Caco-2 (cell line): Measurements from ENCODE around the gene ABHD6. TPM values are rescaled to one million over a fixed set of nuclear protein-coding genes. Genes with fewer than 3 reads are reported as not detected.

ENCODE experiments used
- BruUV-seq: library from RNA; stranded (reverse); fragments of 400-500 nt; replicated peaks from 2 replicates; lab custom pipeline; 2021; lab: Mats Ljungman, UMichigan
- CTCF ChIA-PET: fragments of 300-600 bp; sonication (Branson Sonifier 250); formaldehyde crosslinking; loops from one replicate; lab custom pipeline; 2022; ENCODE audit warnings: antibody characterized with exemption; lab: Charles Lee
- POLR2A ChIA-PET: fragments of 300-600 bp; sonication (Branson Sonifier 250); formaldehyde crosslinking; loops from one replicate; lab custom pipeline; 2022; ENCODE audit warnings: antibody characterized with exemption; lab: Charles Lee
- DNase-seq, 2 experiments: peaks; one replicate each; pipeline versions ENCODE4 v3.0.0 to v3.0.0-alpha.2; 2020 to 2022
- H3K27me3 ChIP-seq: replicated peaks from 2 replicates; pipeline ENCODE4 v1.6.0; 2011; ENCODE audit warnings: low read length; ENCODE audit not compliant: control insufficient read depth, insufficient read depth
- H3K36me3 ChIP-seq: 2 replicates; pipeline ENCODE4 v1.5.1; 2011; ENCODE audit warnings: low read length; ENCODE audit not compliant: control insufficient read depth, insufficient read depth
- H3K4me1 ChIP-seq: fragments of 250-450 bp; sonication (Bioruptor Pico); 2 replicates; pipeline ENCODE4 v1.5.1; 2020; ENCODE audit warnings: mild to moderate bottlenecking
- H3K4me3 ChIP-seq: 2 replicates; pipeline ENCODE4 v1.5.1; 2011; ENCODE audit warnings: low read depth, mild to moderate bottlenecking, control low read depth, low read length
- H3K9me3 ChIP-seq: fragments of 250-450 bp; sonication (Bioruptor Pico); 2 replicates; pipeline ENCODE4 v1.5.1; 2020; ENCODE audit warnings: mild to moderate bottlenecking, moderate library complexity
- H3K27ac Mint-ChIP-seq: one replicate; pipeline ENCODE4 v1.8.0; 2022; ENCODE audit warnings: mixed read lengths; ENCODE audit not compliant: unreplicated experiment
- H3K27me3 Mint-ChIP-seq: one replicate; pipeline ENCODE4 v1.8.0; 2022; ENCODE audit warnings: mixed read lengths; ENCODE audit not compliant: insufficient read depth, unreplicated experiment
- H3K36me3 Mint-ChIP-seq: one replicate; pipeline ENCODE4 v1.8.0; 2022; ENCODE audit warnings: mild to moderate bottlenecking, mixed read lengths; ENCODE audit not compliant: insufficient read depth, unreplicated experiment
- H3K4me1 Mint-ChIP-seq: one replicate; pipeline ENCODE4 v1.8.0; 2022; ENCODE audit warnings: low read depth, mixed read lengths; ENCODE audit not compliant: unreplicated experiment
- H3K4me3 Mint-ChIP-seq: one replicate; pipeline ENCODE4 v1.8.0; 2022; ENCODE audit warnings: mild to moderate bottlenecking, moderate library complexity, mixed read lengths; ENCODE audit not compliant: unreplicated experiment
- H3K9me3 Mint-ChIP-seq: one replicate; pipeline ENCODE4 v1.8.0; 2022; ENCODE audit warnings: mixed read lengths; ENCODE audit not compliant: unreplicated experiment
- CTCF ChIP-seq, 2 experiments: fragments of 200-600 bp in 1 of 2; IDR thresholded peaks; 1 replicate in 1 of 2; 2 replicates in 1 of 2; pipeline versions ENCODE4 v1.5.1 to v1.8.0; 2011 to 2022; ENCODE audit warnings: antibody characterized with exemption in 1 of 2, control low read depth in 1 of 2, inconsistent platforms in 1 of 2, low read depth in 1 of 2, low read length in 1 of 2, mild to moderate bottlenecking in 1 of 2, moderate library complexity in 1 of 2; ENCODE audit not compliant: insufficient read depth in 1 of 2, severe bottlenecking in 1 of 2, unreplicated experiment in 1 of 2
- intact Hi-C: fragments of 100-400 bp; cut with micrococcal nuclease; formaldehyde crosslinking; loops from one replicate; pipeline ENCODE4 v1.10.0; 2022; ENCODE audit not compliant: unreplicated experiment
- total RNA-seq: library from RNA; stranded (reverse); gene quantifications from 2 replicates; pipeline ENCODE4 v1.2.3, GENCODE V29; 2022

The ABHD6 gene
- total RNA-seq, 1 experiment from 2014 or later: 16.1 TPM

GRCh38 chr3:58291671-58292338 is 54.2 kb downstream of the ABHD6 start:
- Histone ChIP-seq H3K27me3 (no peaks in the 10 kb centered on the region), H3K4me3 (no peak overlapping the region), H3K36me3 (peaks cover 2% of the 10 kb centered on the region; the same call in 1 of the 2 replicates), H3K9me3 (no peaks in the 10 kb centered on the region), H3K4me1 (no peaks in the 10 kb centered on the region)
- ChIA-PET POLR2A (no interaction called here), CTCF (interaction anchor here (1.3 kb wide), 1 partner anchor 104 kb away, joined by 4 read pairs; no protein-coding TSS in a partner anchor)
- Mint-ChIP-seq H3K36me3 (no peaks in the 10 kb centered on the region), H3K27me3 (no peaks in the 10 kb centered on the region), H3K4me1 (no peaks in the 10 kb centered on the region), H3K27ac (no peak overlapping the region), H3K4me3 (no peak overlapping the region), H3K9me3 (no peaks in the 10 kb centered on the region)
- TF ChIP-seq CTCF (IDR thresholded peaks at IDR 0.05; ENCODE audit: insufficient read depth in 1 of 2, low read depth in 1 of 2, low read length in 1 of 2, severe bottlenecking in 1 of 2, unreplicated experiment in 1 of 2): no peak
- intact Hi-C loops: no loop called here
- no TSS peak for BruUV-seq
- DNase-seq: no peak

GRCh38 chr3:58292866-58293265 is 55.3 kb downstream of the ABHD6 start:
- Histone ChIP-seq H3K4me3 (no peak overlapping the region), H3K27me3 (no peaks in the 10 kb centered on the region), H3K9me3 (no peaks in the 10 kb centered on the region), H3K36me3 (no peaks in the 10 kb centered on the region), H3K4me1 (no peaks in the 10 kb centered on the region)
- Mint-ChIP-seq H3K27me3 (no peaks in the 10 kb centered on the region), H3K4me1 (no peaks in the 10 kb centered on the region), H3K36me3 (no peaks in the 10 kb centered on the region), H3K27ac (no peak overlapping the region), H3K9me3 (no peaks in the 10 kb centered on the region), H3K4me3 (no peak overlapping the region)
- CTCF ChIA-PET: interaction anchor here (1.3 kb wide), 1 partner anchor 105 kb away, joined by 4 read pairs; no protein-coding TSS in a partner anchor
- DNase-seq: no peak
- intact Hi-C loops: no loop called here
- BruUV-seq: no TSS peak
- POLR2A ChIA-PET: no interaction called here
- no peak for TF ChIP-seq CTCF (IDR thresholded peaks at IDR 0.05; ENCODE audit: insufficient read depth in 1 of 2, low read depth in 1 of 2, low read length in 1 of 2, severe bottlenecking in 1 of 2, unreplicated experiment in 1 of 2)

GRCh38 chr3:58293516-58293915 is 55.9 kb downstream of the ABHD6 start:
- no peaks in the 10 kb centered on the region for H3K9me3 ChIP-seq
- no peak overlapping the region for H3K4me3 Mint-ChIP-seq
- H3K27ac Mint-ChIP-seq: no peak overlapping the region
- TF ChIP-seq CTCF (IDR thresholded peaks at IDR 0.05; ENCODE audit: insufficient read depth in 1 of 2, low read depth in 1 of 2, low read length in 1 of 2, severe bottlenecking in 1 of 2, unreplicated experiment in 1 of 2): no peak
- intact Hi-C loops: no loop called here
- H3K36me3 Mint-ChIP-seq: no peaks in the 10 kb centered on the region
- H3K4me1 Mint-ChIP-seq: no peaks in the 10 kb centered on the region
- ChIA-PET POLR2A (no interaction called here), CTCF (no interaction called here)
- no peaks in the 10 kb centered on the region for H3K27me3 ChIP-seq
- BruUV-seq: no TSS peak
- H3K36me3 ChIP-seq: no peaks in the 10 kb centered on the region
- DNase-seq: no peak
- no peaks in the 10 kb centered on the region for H3K27me3 Mint-ChIP-seq
- H3K4me1 ChIP-seq: no peaks in the 10 kb centered on the region
- no peak overlapping the region for H3K4me3 ChIP-seq
- no peaks in the 10 kb centered on the region for H3K9me3 Mint-ChIP-seq
